K562 (cell line): ENCODE results near the gene IPO11. TPM values are rescaled to one million over a fixed set of nuclear protein-coding genes. Genes with fewer than 3 reads are reported as not detected.

Experiments used
- FOXP4 ChIP-seq: sonication (generic); formaldehyde crosslinking; IDR thresholded peaks from 2 replicates; pipeline ENCODE4 v1.8.0; 2022; ENCODE audit warnings: mild to moderate bottlenecking, missing genetic modification reagents, borderline replicate concordance
- KHSRP ChIP-seq: fragments of 450-650 bp; IDR thresholded peaks from 2 replicates; pipeline ENCODE4 v1.6.1; 2017
- KLF1 ChIP-seq: fragments of 450-650 bp; IDR thresholded peaks from 2 replicates; pipeline ENCODE4 v1.6.1; 2016; ENCODE audit warnings: missing genetic modification characterization, missing compliant biosample characterization
- MCM2 ChIP-seq: fragments of 450-650 bp; IDR thresholded peaks from 2 replicates; pipeline ENCODE4 v1.6.1; 2017; ENCODE audit warnings: low read depth, mild to moderate bottlenecking
- RHOXF2B ChIP-seq: fragments of 250-450 bp; sonication (Bioruptor Pico); conservative IDR thresholded peaks from 2 replicates; pipeline ENCODE4 v1.5.1; 2021
- SMARCB1 ChIP-seq: IDR thresholded peaks from 2 replicates; pipeline ENCODE4 v1.6.1; 2011; ENCODE audit warnings: improper control_type of control experiment, low read depth; ENCODE audit not compliant: insufficient read length
- THAP12 ChIP-seq: fragments of 250-450 bp; sonication (Bioruptor Pico); IDR thresholded peaks from 2 replicates; pipeline ENCODE4 v1.9.0; 2021; ENCODE audit warnings: mild to moderate bottlenecking, inconsistent platforms
- ZNF175 ChIP-seq: fragments of 200-800 bp; sonication (Bioruptor generic); IDR thresholded peaks from 2 replicates; pipeline ENCODE4 v1.6.1; 2016; ENCODE audit warnings: low read depth, mild to moderate bottlenecking, missing genetic modification characterization, missing compliant biosample characterization
- ZNF444 ChIP-seq: fragments of 250-450 bp; sonication (Bioruptor Pico); IDR thresholded peaks from 2 replicates; pipeline ENCODE4 v1.4.0; 2020; ENCODE audit warnings: mild to moderate bottlenecking, moderate library complexity
- ZNF75A ChIP-seq: fragments of 450-650 bp; formaldehyde crosslinking; IDR thresholded peaks from 2 replicates; pipeline ENCODE4 v1.4.0; 2020; ENCODE audit warnings: mild to moderate bottlenecking
- polyA plus RNA-seq, 8 experiments: library from polyadenylated mRNA; depleted of rRNA in 4 of 8; stranded (reverse) in 5 of 8; unstranded in 3 of 8; fragments of >200 nt; fragmentation: Nextera tagmentation in 2 of 8; fragmentation: Illumina TruSeq in 1 of 8; extraction: Ambion mirVana in 2 of 8; extraction: Trizol in 1 of 8; gene quantifications; 2 replicates each; pipeline versions ENCODE4 v1.2.1 to v1.2.3, GENCODE V29; 2011 to 2014; ENCODE audit warnings: inconsistent platforms in 1 of 8, missing spikeins in 1 of 8
- total RNA-seq, 7 experiments: library from RNA; depleted of rRNA in 6 of 7; stranded (reverse); fragments of >200 nt in 6 of 7; fragmentation: Illumina TruSeq in 2 of 7; extraction: Trizol in 2 of 7; gene quantifications; 2 replicates each; pipeline versions ENCODE4 v1.2.1 to v1.2.3, GENCODE V29; 2011 to 2021; ENCODE audit warnings: low replicate concordance in 1 of 7
- TF ChIP-seq, protein P1 (sequence below): IDR thresholded peaks from 3 replicates; pipeline ENCODE4 v1.6.1; 2011; ENCODE audit warnings: borderline replicate concordance, mild to moderate bottlenecking, moderate library complexity; ENCODE audit not compliant: insufficient read length; ENCODE audit errors: extremely low read depth
- TF ChIP-seq, protein P2 (sequence below): fragments of 250-450 bp; sonication (Bioruptor Pico); IDR thresholded peaks from 2 replicates; pipeline ENCODE4 v1.5.0; 2022; ENCODE audit warnings: mild to moderate bottlenecking
- TF ChIP-seq, protein P3 (sequence below): sonication (generic); formaldehyde crosslinking; IDR thresholded peaks from 2 replicates; pipeline ENCODE4 v1.8.0; 2022; ENCODE audit warnings: mild to moderate bottlenecking, low read depth, missing genetic modification reagents

The IPO11 gene
- total and polyA plus RNA-seq, 9 of the 15 experiments (the other 6 are each of a cell fraction or from before 2014, with no cell fraction given) = 38.7 to 96.0 (median 70.9) TPM

GRCh38 chr5:62403411-62404250 is 8.9 kb upstream of the IPO11 start, which contains the start of gene DIMT1 (continued):
- no peak for TF ChIP-seq ZNF444 (CRISPR knock-in tag)
- TF ChIP-seq FOXP4 (CRISPR knock-in tag) = no peak
- TF ChIP-seq, protein P1, sequence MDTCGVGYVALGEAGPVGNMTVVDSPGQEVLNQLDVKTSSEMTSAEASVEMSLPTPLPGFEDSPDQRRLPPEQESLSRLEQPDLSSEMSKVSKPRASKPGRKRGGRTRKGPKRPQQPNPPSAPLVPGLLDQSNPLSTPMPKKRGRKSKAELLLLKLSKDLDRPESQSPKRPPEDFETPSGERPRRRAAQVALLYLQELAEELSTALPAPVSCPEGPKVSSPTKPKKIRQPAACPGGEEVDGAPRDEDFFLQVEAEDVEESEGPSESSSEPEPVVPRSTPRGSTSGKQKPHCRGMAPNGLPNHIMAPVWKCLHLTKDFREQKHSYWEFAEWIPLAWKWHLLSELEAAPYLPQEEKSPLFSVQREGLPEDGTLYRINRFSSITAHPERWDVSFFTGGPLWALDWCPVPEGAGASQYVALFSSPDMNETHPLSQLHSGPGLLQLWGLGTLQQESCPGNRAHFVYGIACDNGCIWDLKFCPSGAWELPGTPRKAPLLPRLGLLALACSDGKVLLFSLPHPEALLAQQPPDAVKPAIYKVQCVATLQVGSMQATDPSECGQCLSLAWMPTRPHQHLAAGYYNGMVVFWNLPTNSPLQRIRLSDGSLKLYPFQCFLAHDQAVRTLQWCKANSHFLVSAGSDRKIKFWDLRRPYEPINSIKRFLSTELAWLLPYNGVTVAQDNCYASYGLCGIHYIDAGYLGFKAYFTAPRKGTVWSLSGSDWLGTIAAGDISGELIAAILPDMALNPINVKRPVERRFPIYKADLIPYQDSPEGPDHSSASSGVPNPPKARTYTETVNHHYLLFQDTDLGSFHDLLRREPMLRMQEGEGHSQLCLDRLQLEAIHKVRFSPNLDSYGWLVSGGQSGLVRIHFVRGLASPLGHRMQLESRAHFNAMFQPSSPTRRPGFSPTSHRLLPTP = no peak
- no peak for TF ChIP-seq RHOXF2B (CRISPR knock-in tag)
- no peak for TF ChIP-seq KHSRP
- TF ChIP-seq, protein P2, sequence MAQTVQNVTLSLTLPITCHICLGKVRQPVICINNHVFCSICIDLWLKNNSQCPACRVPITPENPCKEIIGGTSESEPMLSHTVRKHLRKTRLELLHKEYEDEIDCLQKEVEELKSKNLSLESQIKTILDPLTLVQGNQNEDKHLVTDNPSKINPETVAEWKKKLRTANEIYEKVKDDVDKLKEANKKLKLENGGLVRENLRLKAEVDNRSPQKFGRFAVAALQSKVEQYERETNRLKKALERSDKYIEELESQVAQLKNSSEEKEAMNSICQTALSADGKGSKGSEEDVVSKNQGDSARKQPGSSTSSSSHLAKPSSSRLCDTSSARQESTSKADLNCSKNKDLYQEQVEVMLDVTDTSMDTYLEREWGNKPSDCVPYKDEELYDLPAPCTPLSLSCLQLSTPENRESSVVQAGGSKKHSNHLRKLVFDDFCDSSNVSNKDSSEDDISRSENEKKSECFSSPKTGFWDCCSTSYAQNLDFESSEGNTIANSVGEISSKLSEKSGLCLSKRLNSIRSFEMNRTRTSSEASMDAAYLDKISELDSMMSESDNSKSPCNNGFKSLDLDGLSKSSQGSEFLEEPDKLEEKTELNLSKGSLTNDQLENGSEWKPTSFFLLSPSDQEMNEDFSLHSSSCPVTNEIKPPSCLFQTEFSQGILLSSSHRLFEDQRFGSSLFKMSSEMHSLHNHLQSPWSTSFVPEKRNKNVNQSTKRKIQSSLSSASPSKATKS (CRISPR knock-in tag) = no peak
- TF ChIP-seq, protein P3, sequence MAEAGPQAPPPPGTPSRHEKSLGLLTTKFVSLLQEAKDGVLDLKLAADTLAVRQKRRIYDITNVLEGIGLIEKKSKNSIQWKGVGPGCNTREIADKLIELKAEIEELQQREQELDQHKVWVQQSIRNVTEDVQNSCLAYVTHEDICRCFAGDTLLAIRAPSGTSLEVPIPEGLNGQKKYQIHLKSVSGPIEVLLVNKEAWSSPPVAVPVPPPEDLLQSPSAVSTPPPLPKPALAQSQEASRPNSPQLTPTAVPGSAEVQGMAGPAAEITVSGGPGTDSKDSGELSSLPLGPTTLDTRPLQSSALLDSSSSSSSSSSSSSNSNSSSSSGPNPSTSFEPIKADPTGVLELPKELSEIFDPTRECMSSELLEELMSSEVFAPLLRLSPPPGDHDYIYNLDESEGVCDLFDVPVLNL = no peak
- TF ChIP-seq MCM2 = no peak
- no peak for TF ChIP-seq ZNF75A (CRISPR knock-in tag)
- TF ChIP-seq THAP12 (CRISPR knock-in tag) = no peak
- 0 out of 2 replicates have a peak, but pooled peaks have one; percentile 25 for TF ChIP-seq KLF1 (tag)
- no peak for TF ChIP-seq SMARCB1
- no peak for TF ChIP-seq ZNF175 (CRISPR knock-in tag)
